Gastroesophageal sphincter (tissue), 4 donors: ENCODE measurements around the gene FLYWCH2. TPM values are rescaled to one million over a fixed set of nuclear protein-coding genes. Genes with fewer than 3 reads are reported as not detected.

ENCODE experiments used
- ATAC-seq: fragments of 150-250 bp; one replicate; pipeline ENCODE4 v1.9.1; 2016; ENCODE audit warnings: mild to moderate bottlenecking, moderate library complexity
- H3K27ac ChIP-seq, 4 donors: fragments of 200-600 bp; sonication (generic) in 3 of 4; 1 replicate in 3 of 4; 2 replicates in 1 of 4; pipeline ENCODE4 v1.5.1; 2016 to 2019
- H3K27me3 ChIP-seq: fragments of 200-600 bp; sonication (generic); one replicate; pipeline ENCODE4 v1.5.1; 2019
- H3K36me3 ChIP-seq, 2 donors: fragments of 200-600 bp; sonication (generic); one replicate each; pipeline ENCODE4 v1.5.1; 2019; ENCODE audit warnings: control low read depth in 1 of 2
- H3K4me1 ChIP-seq, 3 donors: fragments of 200-600 bp; sonication (generic); 1 replicate in 2 of 3; 2 replicates in 1 of 3; pipeline ENCODE4 v1.5.1; 2016 to 2019; ENCODE audit warnings: control low read depth in 2 of 3
- H3K4me3 ChIP-seq, 2 donors: fragments of 200-600 bp; sonication (generic); one replicate each; pipeline ENCODE4 v1.5.1; 2019; ENCODE audit warnings: mild to moderate bottlenecking in 1 of 2, moderate library complexity in 1 of 2
- H3K9me3 ChIP-seq, 3 donors: fragments of 200-600 bp; sonication (generic); one replicate each; pipeline ENCODE4 v1.5.1; 2017 to 2019; ENCODE audit warnings: control low read depth in 2 of 3
- CTCF ChIP-seq, 4 experiments: fragments of 200-600 bp in 2 of 4; fragments of 450-650 bp in 2 of 4; sonication (generic) in 1 of 4; IDR thresholded peaks; one replicate each; pipeline ENCODE4 v1.5.1; 2017 to 2019; ENCODE audit warnings: antibody characterized with exemption in 4 of 4, mild to moderate bottlenecking in 2 of 4, moderate library complexity in 2 of 4
- EP300 ChIP-seq: sonication (generic); formaldehyde crosslinking; IDR thresholded peaks from one replicate; pipeline ENCODE4 v1.6.1; 2017; ENCODE audit warnings: antibody characterized with exemption, mild to moderate bottlenecking
- POLR2A ChIP-seq, 2 donors: fragments of 450-650 bp; IDR thresholded peaks; one replicate each; pipeline ENCODE4 v1.6.1; 2017; ENCODE audit warnings: antibody characterized with exemption in 2 of 2, mild to moderate bottlenecking in 2 of 2, moderate library complexity in 1 of 2
- POLR2AphosphoS5 ChIP-seq: sonication (generic); formaldehyde crosslinking; IDR thresholded peaks from one replicate; pipeline ENCODE4 v1.6.1; 2017; ENCODE audit warnings: antibody characterized with exemption
- WGBS, 2 donors: methylation state at CpG; one replicate each; pipeline ENCODE4 v1.1.5; 2018; ENCODE audit warnings: low coverage in 1 of 2; 5-methylcytosine and 5-hydroxymethylcytosine counted together
- total RNA-seq, 4 donors: library from RNA; depleted of rRNA; stranded (reverse); fragments of >200 nt; gene quantifications; one replicate each; pipeline ENCODE4 v1.1.0, GENCODE V29; 2016

FLYWCH2 gene
- total RNA-seq, 4 donors from 2014 or later: 21.9 to 69.1 (median 38.8) TPM

GRCh38 chr16:2912330-2913199, 29.6 kb downstream of the FLYWCH2 start:
- peak overlapping the region; percentile 88 to 93 for H3K4me3 ChIP-seq
- WGBS, 2 donors: 6 to 7% methylated on average over 13 to 15 of the region's 39 CpGs
- H3K36me3 ChIP-seq: peaks cover 0 to 39% of the 10 kb centered on the region in 2 donors
- H3K27me3 ChIP-seq: no peaks in the 10 kb centered on the region
- TF ChIP-seq POLR2AphosphoS5 (peak; percentile 37), CTCF (IDR thresholded peaks at IDR 0.05) (no peak), POLR2A (IDR thresholded peaks at IDR 0.05) (no peak), EP300 (no peak)
- peak; percentile 37 for ATAC-seq
- H3K4me1 ChIP-seq: peaks cover 0 to 25% (median 9%) of the 10 kb centered on the region in 3 donors
- peak overlapping the region; percentile 93 to 97 (median 96) for H3K27ac ChIP-seq
- no peaks in the 10 kb centered on the region for H3K9me3 ChIP-seq

- Histone ChIP-seq H3K27me3 (no peaks in the 10 kb centered on the region), H3K4me1 (peaks cover 0 to 24% (median 9%) of the 10 kb centered on the region in 3 donors), H3K36me3 (peaks cover 0 to 47% of the 10 kb centered on the region in 2 donors), H3K4me3 (no peak overlapping the region), H3K27ac (peak overlapping the region in 2 of 4 donors; percentile 96 to 97), H3K9me3 (no peaks in the 10 kb centered on the region)
- 67 to 87% methylated on average over 4 to 5 of the region's 7 CpGs for WGBS, 2 donors
- no peak for ATAC-seq
- TF ChIP-seq POLR2A (IDR thresholded peaks at IDR 0.05): no peak
- no peak for TF ChIP-seq CTCF (IDR thresholded peaks at IDR 0.05)
- TF ChIP-seq EP300: no peak
- no peak for TF ChIP-seq POLR2AphosphoS5
Measured at GRCh38 chr16:2913603-2914002, 30.6 kb downstream of the FLYWCH2 start.

GRCh38 chr16:2914233-2914632, 31.2 kb downstream of the FLYWCH2 start:
- ATAC-seq: no peak
- no peaks in the 10 kb centered on the region for H3K9me3 ChIP-seq
- peaks cover 0 to 47% of the 10 kb centered on the region in 2 donors for H3K36me3 ChIP-seq
- H3K4me1 ChIP-seq: peaks cover 0 to 28% (median 9%) of the 10 kb centered on the region in 3 donors
- no peaks in the 10 kb centered on the region for H3K27me3 ChIP-seq
- WGBS, 2 donors: 72 to 88% methylated on average over 3 to 5 of the region's 12 CpGs
- TF ChIP-seq CTCF (IDR thresholded peaks at IDR 0.05) (no peak), POLR2AphosphoS5 (no peak), POLR2A (IDR thresholded peaks at IDR 0.05) (no peak), EP300 (no peak)
- peak overlapping the region in 1 of 4 donors; percentile 16 for H3K27ac ChIP-seq
- H3K4me3 ChIP-seq: no peak overlapping the region

GRCh38 chr16:2915196-2915929, 32.3 kb downstream of the FLYWCH2 start:
- ATAC-seq: no peak
- Histone ChIP-seq H3K9me3 (no peaks in the 10 kb centered on the region), H3K27ac (no peak overlapping the region), H3K4me3 (no peak overlapping the region), H3K27me3 (no peaks in the 10 kb centered on the region), H3K36me3 (peaks cover 0 to 47% of the 10 kb centered on the region in 2 donors), H3K4me1 (peaks cover 0 to 40% (median 9%) of the 10 kb centered on the region in 3 donors)
- WGBS, 2 donors: 76 to 93% methylated on average over 6 to 8 of the region's 13 CpGs
- TF ChIP-seq POLR2AphosphoS5 (no peak), POLR2A (IDR thresholded peaks at IDR 0.05) (no peak), EP300 (no peak), CTCF (IDR thresholded peaks at IDR 0.05) (no peak)
